ENCODE results near the gene COA1. TPM values are rescaled to one million over a fixed set of nuclear protein-coding genes. Genes with fewer than 3 reads are reported as not detected.

The COA1 gene
- total and polyA plus RNA-seq, 9 of the 15 experiments (the other 6 are each of a cell fraction or from before 2014, with no cell fraction given) = 98.9 to 463 (median 181) TPM

DNA sequence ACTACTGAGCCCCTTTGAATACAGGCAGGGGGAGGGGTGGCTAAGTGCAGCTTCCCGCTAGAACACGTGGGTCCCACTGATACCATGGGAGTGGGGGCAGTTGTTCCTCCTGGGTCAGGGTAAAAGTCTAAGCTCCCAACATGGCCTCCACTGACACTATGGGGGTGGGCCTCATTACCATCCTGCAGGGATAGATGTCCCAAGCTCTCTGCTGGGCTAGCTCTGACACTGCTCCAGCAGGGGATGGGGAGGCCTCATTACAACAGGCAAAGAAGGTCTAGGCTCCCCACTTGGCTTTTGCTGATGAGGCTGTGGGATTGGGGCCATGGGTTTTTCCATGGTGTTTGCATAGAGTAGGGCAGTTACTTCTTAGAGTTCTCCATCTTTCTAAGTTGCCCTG is 94.9 kb downstream of the COA1 start:
- no peak overlapping the region for H3K27ac ChIP-seq (ENCODE audit: extremely low read depth, low read depth, low read length)
- POLR2A ChIA-PET = no interaction called here
- WGBS (ENCODE audit: insufficient coverage, low coverage, missing lambda C conversion rate) = 88% methylated on average over 2 of the region's 2 CpGs
- no peaks in the 10 kb centered on the region; the same call in 1 of the 2 replicates for H4K20me1 ChIP-seq (replicated peaks; ENCODE audit: control insufficient read depth, insufficient read depth, low read length)
- in situ Hi-C loops (cut with MboI) (no loop called here), intact Hi-C loops (cut with micrococcal nuclease) (no loop called here)
- DNase-seq (ENCODE audit: extremely low read depth in 1 of 4, low spot score in 3 of 4) (no peak), ATAC-seq (no peak; the same call in 2 of the 3 replicates), FAIRE-seq (no peak)
- no peaks in the 10 kb centered on the region for H3K27me3 ChIP-seq (ENCODE audit: control insufficient read depth in 2 of 2, insufficient read depth in 2 of 2, low read length in 2 of 2)
- H2AFZ ChIP-seq (ENCODE audit: low read depth, low read length) = no peak overlapping the region
- H3K36me3 ChIP-seq (ENCODE audit: control insufficient read depth, insufficient read depth, low read length) = peaks cover 88% of the 10 kb centered on the region
- no TSS peak for BruUV-seq (replicated peaks)
- no peaks in the 10 kb centered on the region for H3K4me1 ChIP-seq (replicated peaks in 1 of 2; ENCODE audit: control insufficient read depth in 2 of 2, insufficient read depth in 2 of 2, low read length in 2 of 2)
- TF ChIP-seq, protein P1, sequence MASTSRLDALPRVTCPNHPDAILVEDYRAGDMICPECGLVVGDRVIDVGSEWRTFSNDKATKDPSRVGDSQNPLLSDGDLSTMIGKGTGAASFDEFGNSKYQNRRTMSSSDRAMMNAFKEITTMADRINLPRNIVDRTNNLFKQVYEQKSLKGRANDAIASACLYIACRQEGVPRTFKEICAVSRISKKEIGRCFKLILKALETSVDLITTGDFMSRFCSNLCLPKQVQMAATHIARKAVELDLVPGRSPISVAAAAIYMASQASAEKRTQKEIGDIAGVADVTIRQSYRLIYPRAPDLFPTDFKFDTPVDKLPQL (IDR thresholded peaks at IDR 0.05; ENCODE audit: extremely low read depth, insufficient read length) = no peak
- TF ChIP-seq NCOA2 (IDR thresholded peaks at IDR 0.05; ENCODE audit: partially characterized antibody in 2 of 2) = no peak
- no peak overlapping the region for H3K9ac ChIP-seq (ENCODE audit: insufficient read depth in 1 of 2, low read depth in 2 of 2, low read length in 2 of 2)
- H3K9me1 ChIP-seq (ENCODE audit: control insufficient read depth, insufficient read depth, low read length) = no peaks in the 10 kb centered on the region
- H3K79me2 ChIP-seq (ENCODE audit: control insufficient read depth, insufficient read depth, low read length) = no peaks in the 10 kb centered on the region
- no peak overlapping the region for H3K4me2 ChIP-seq (ENCODE audit: insufficient read depth, low read length)
- CTCF ChIA-PET (ENCODE audit: low intra/inter-chr PET ratio) = no interaction called here
- H3K9me3 ChIP-seq (replicated peaks; ENCODE audit: control insufficient read depth, insufficient read depth, low read depth, low read length) = no peaks in the 10 kb centered on the region
- no peak overlapping the region for H3K4me3 ChIP-seq

DNA sequence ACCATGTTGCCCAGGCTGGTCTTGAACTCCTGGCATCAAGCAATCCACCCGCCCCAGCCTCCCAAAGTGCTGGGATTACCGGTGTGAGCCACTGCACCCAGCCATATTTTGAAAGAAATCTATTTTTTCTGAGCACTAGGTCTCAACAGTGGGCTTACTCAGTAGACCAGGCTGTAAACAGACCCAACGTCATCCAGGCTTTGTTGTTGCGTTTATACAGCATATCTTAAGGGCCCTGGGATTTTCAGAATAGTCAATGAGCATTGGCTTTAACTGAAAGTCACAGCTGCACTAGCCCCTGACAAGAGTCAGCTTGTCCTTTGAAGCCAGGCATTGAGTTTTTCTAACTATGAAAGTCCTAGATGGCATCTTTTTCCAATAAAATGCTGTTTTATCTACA is 96.6 kb downstream of the COA1 start:
- ChIA-PET POLR2A (interaction anchor here (0.7 kb wide), 1 partner anchor 10 kb away, joined by 3 read pairs; no protein-coding TSS in a partner anchor), CTCF (ENCODE audit: low intra/inter-chr PET ratio) (no interaction called here)
- WGBS (ENCODE audit: insufficient coverage, low coverage, missing lambda C conversion rate) = 95% methylated on average over 4 of the region's 4 CpGs
- Histone ChIP-seq H3K4me1 (replicated peaks in 1 of 2; ENCODE audit: control insufficient read depth in 2 of 2, insufficient read depth in 2 of 2, low read length in 2 of 2) (no peaks in the 10 kb centered on the region), H2AFZ (ENCODE audit: low read depth, low read length) (no peak overlapping the region), H3K4me2 (ENCODE audit: insufficient read depth, low read length) (no peak overlapping the region), H3K36me3 (ENCODE audit: control insufficient read depth, insufficient read depth, low read length) (peaks cover 82% of the 10 kb centered on the region), H3K27ac (ENCODE audit: extremely low read depth, low read depth, low read length) (no peak overlapping the region), H4K20me1 (replicated peaks; ENCODE audit: control insufficient read depth, insufficient read depth, low read length) (no peaks in the 10 kb centered on the region; the same call in 1 of the 2 replicates), H3K27me3 (ENCODE audit: control insufficient read depth in 2 of 2, insufficient read depth in 2 of 2, low read length in 2 of 2) (no peaks in the 10 kb centered on the region), H3K4me3 (no peak overlapping the region), H3K9me1 (ENCODE audit: control insufficient read depth, insufficient read depth, low read length) (no peaks in the 10 kb centered on the region), H3K9me3 (replicated peaks; ENCODE audit: control insufficient read depth, insufficient read depth, low read depth, low read length) (no peaks in the 10 kb centered on the region), H3K9ac (ENCODE audit: insufficient read depth in 1 of 2, low read depth in 2 of 2, low read length in 2 of 2) (no peak overlapping the region), H3K79me2 (ENCODE audit: control insufficient read depth, insufficient read depth, low read length) (no peaks in the 10 kb centered on the region)
- intact Hi-C loops (cut with micrococcal nuclease) = no loop called here
- no TSS peak for BruUV-seq (replicated peaks)
- FAIRE-seq (peak; percentile 44), ATAC-seq (no peak), DNase-seq (ENCODE audit: extremely low read depth in 1 of 4, low spot score in 3 of 4) (no peak)
- no peak for TF ChIP-seq ZNF583 (CRISPR knock-in tag; IDR thresholded peaks at IDR 0.05)
- TF ChIP-seq CBX8 (IDR thresholded peaks at IDR 0.05; ENCODE audit: borderline replicate concordance, extremely low read depth, low read depth, low read length, poor library complexity, severe bottlenecking) = no peak
- no peak for TF ChIP-seq CXXC5 (CRISPR knock-in tag; IDR thresholded peaks at IDR 0.05)
- no peak for TF ChIP-seq SRSF1 (IDR thresholded peaks at IDR 0.05; ENCODE audit: low read depth, low read length)
- TF ChIP-seq ZNF217 (CRISPR knock-in tag; IDR thresholded peaks at IDR 0.05) = no peak
- TF ChIP-seq TRIM24 (IDR thresholded peaks at IDR 0.05) = no peak
- TF ChIP-seq KLF10 (CRISPR knock-in tag; IDR thresholded peaks at IDR 0.05) = no peak
- no peak for TF ChIP-seq MECOM (CRISPR knock-in tag; IDR thresholded peaks at IDR 0.05)
- TF ChIP-seq EHMT2 (IDR thresholded peaks at IDR 0.05) = no peak
- no peak for TF ChIP-seq C11orf30 (IDR thresholded peaks at IDR 0.05; ENCODE audit: low read depth)
- TF ChIP-seq, protein P2, sequence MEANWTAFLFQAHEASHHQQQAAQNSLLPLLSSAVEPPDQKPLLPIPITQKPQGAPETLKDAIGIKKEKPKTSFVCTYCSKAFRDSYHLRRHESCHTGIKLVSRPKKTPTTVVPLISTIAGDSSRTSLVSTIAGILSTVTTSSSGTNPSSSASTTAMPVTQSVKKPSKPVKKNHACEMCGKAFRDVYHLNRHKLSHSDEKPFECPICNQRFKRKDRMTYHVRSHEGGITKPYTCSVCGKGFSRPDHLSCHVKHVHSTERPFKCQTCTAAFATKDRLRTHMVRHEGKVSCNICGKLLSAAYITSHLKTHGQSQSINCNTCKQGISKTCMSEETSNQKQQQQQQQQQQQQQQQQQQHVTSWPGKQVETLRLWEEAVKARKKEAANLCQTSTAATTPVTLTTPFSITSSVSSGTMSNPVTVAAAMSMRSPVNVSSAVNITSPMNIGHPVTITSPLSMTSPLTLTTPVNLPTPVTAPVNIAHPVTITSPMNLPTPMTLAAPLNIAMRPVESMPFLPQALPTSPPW (CRISPR knock-in tag; IDR thresholded peaks at IDR 0.05) = no peak
- TF ChIP-seq TAF15 (IDR thresholded peaks at IDR 0.05; ENCODE audit: low read depth, low read length) = no peak
- no peak for TF ChIP-seq CREB1 (IDR thresholded peaks at IDR 0.05)
- no peak for TF ChIP-seq CREB1 (CRISPR knock-in tag; IDR thresholded peaks at IDR 0.05)
- in situ Hi-C loops (cut with MboI) = no loop called here
